HepG2 (cell line): ENCODE results near the gene ARHGAP23. TPM values are rescaled to one million over a fixed set of nuclear protein-coding genes. Genes with fewer than 3 reads are reported as not detected.

Experiments used
- ATAC-seq: fragments of 200-7000 bp; cut with Tn5 transposase; 3 replicates; pipeline ENCODE4 v1.9.1; 2020; ENCODE audit warnings: mild to moderate bottlenecking, moderate library complexity
- BruUV-seq: library from RNA; stranded (reverse); fragments of 400-500 nt; replicated peaks from 2 replicates; lab custom pipeline; 2021; lab: Mats Ljungman, UMichigan
- CTCF ChIA-PET: fragments of 300-600 bp; formaldehyde crosslinking; extraction: SDS; loops from one replicate; lab custom pipeline; 2021; ENCODE audit warnings: low total read pairs, inconsistent platforms, low intra/inter-chr PET ratio; lab: Yijun Ruan, JAX
- POLR2A ChIA-PET: fragments of 350-600 bp; sonication (Branson Sonifier 250); formaldehyde crosslinking; loops from one replicate; lab custom pipeline; 2020; ENCODE audit warnings: antibody characterized with exemption, inconsistent platforms; lab: Yijun Ruan, JAX
- DNase-seq: peaks from one replicate; pipeline ENCODE4 v3.0.0-alpha.2; 2015; ENCODE audit warnings: low spot score
- FAIRE-seq: peaks from 3 replicates; lab custom pipeline; 2011; peaks lifted over from hg19 to GRCh38; lab: Jason Lieb, UNC
- H2AFZ ChIP-seq: one replicate; pipeline ENCODE4 v1.6.1; 2011; ENCODE audit warnings: low read length, inconsistent platforms
- H3K27ac ChIP-seq: fragments of 300-600 bp; 3 replicates; pipeline ENCODE4 v1.8.0; 2011; ENCODE audit warnings: mixed run types, mild to moderate bottlenecking, mixed read lengths, low read length, inconsistent platforms; ENCODE audit not compliant: insufficient read depth; ENCODE audit errors: extremely low read length
- H3K27me3 ChIP-seq, 2 experiments: fragments of 200-600 bp in 1 of 2; 2 replicates in 1 of 2; 3 replicates in 1 of 2; pipeline versions ENCODE4 v1.6.0 to v1.8.0; 2011; ENCODE audit warnings: low read length in 2 of 2, mild to moderate bottlenecking in 2 of 2, moderate library complexity in 2 of 2, inconsistent platforms in 1 of 2; ENCODE audit not compliant: insufficient read depth in 2 of 2, control insufficient read depth in 1 of 2
- H3K36me3 ChIP-seq, 2 experiments: fragments of 200-600 bp in 1 of 2; replicated peaks in 1 of 2; 2 replicates in 1 of 2; 3 replicates in 1 of 2; pipeline versions ENCODE4 v1.5.1 to v1.8.0; 2011; ENCODE audit warnings: low read length in 2 of 2, inconsistent platforms in 1 of 2; ENCODE audit not compliant: insufficient read depth in 2 of 2, control insufficient read depth in 1 of 2
- H3K4me1 ChIP-seq: 2 replicates; pipeline ENCODE4 v1.5.1; 2012; ENCODE audit warnings: low read length, inconsistent platforms; ENCODE audit not compliant: insufficient read depth
- H3K4me2 ChIP-seq: 2 replicates; pipeline ENCODE4 v1.6.0; 2011; ENCODE audit warnings: low read depth, low read length, inconsistent platforms
- H3K4me3 ChIP-seq, 3 experiments: fragments of 200-600 bp in 1 of 3; sonication (generic), shearing (Covaris generic) in 1 of 3; replicated peaks in 1 of 3; 2 replicates each; pipeline ENCODE4 v1.5.1; 2011 to 2016; ENCODE audit warnings: low read length in 3 of 3, inconsistent platforms in 2 of 3, low read depth in 2 of 3, mild to moderate bottlenecking in 2 of 3, control low read depth in 1 of 3, mixed read lengths in 1 of 3; ENCODE audit not compliant: insufficient read depth in 1 of 3
- H3K79me2 ChIP-seq: one replicate; pipeline ENCODE4 v1.6.1; 2011; ENCODE audit warnings: low read length, inconsistent platforms; ENCODE audit not compliant: insufficient read depth
- H3K9ac ChIP-seq: 2 replicates; pipeline ENCODE4 v1.6.0; 2011; ENCODE audit warnings: mild to moderate bottlenecking, low read depth, low read length, inconsistent platforms; ENCODE audit not compliant: insufficient read depth
- H3K9me3 ChIP-seq: 2 replicates; pipeline ENCODE4 v1.5.1; 2012; ENCODE audit warnings: mild to moderate bottlenecking, low read length
- H4K20me1 ChIP-seq: 2 replicates; pipeline ENCODE4 v1.6.0; 2011; ENCODE audit warnings: inconsistent platforms, mild to moderate bottlenecking, low read length, moderate library complexity; ENCODE audit not compliant: insufficient read depth
- DMAP1 ChIP-seq: IDR thresholded peaks from 2 replicates; pipeline ENCODE4 v1.6.1; 2016
- EZH2 ChIP-seq: conservative IDR thresholded peaks from 2 replicates; pipeline ENCODE4 v1.6.1; 2012; ENCODE audit warnings: mild to moderate bottlenecking, low read depth, low read length, moderate library complexity
- FOXM1 ChIP-seq: sonication (generic); formaldehyde crosslinking; IDR thresholded peaks from 2 replicates; pipeline ENCODE4 v1.5.0; 2020; ENCODE audit warnings: missing genetic modification reagents
- HNRNPL ChIP-seq: fragments of 200-400 bp; formaldehyde crosslinking; IDR thresholded peaks from 2 replicates; pipeline ENCODE4 v1.6.1; 2017; ENCODE audit warnings: mild to moderate bottlenecking, low read depth, low read length
- TCF7L2 ChIP-seq: IDR thresholded peaks from 2 replicates; pipeline ENCODE4 v1.6.1; 2011; ENCODE audit warnings: mild to moderate bottlenecking, low read depth, low read length, moderate library complexity
- THYN1 ChIP-seq: sonication (generic); formaldehyde crosslinking; IDR thresholded peaks from 2 replicates; pipeline ENCODE4 v1.8.1; 2023; ENCODE audit warnings: low read depth, mild to moderate bottlenecking, moderate library complexity, missing genetic modification reagents, borderline replicate concordance
- TOE1 ChIP-seq: sonication (generic); formaldehyde crosslinking; IDR thresholded peaks from 2 replicates; pipeline ENCODE4 v1.4.0; 2020; ENCODE audit warnings: mild to moderate bottlenecking, missing genetic modification reagents
- ZNF687 ChIP-seq: sonication (generic); formaldehyde crosslinking; IDR thresholded peaks from 2 replicates; pipeline ENCODE4 v1.5.1; 2020; ENCODE audit warnings: mild to moderate bottlenecking, missing genetic modification reagents, moderate library complexity
- WGBS: methylation state at CpG from one replicate; pipeline ENCODE4 v1.1.6; 2017; ENCODE audit warnings: low lambda C conversion rate; 5-methylcytosine and 5-hydroxymethylcytosine counted together
- in situ Hi-C: cut with HindIII; loops from 2 replicates; pipeline ENCODE4 v1.10.0; 2017; ENCODE audit warnings: low pct_unique_long_range_greater_than_20kb; ENCODE audit not compliant: extremely low pct_ligation_motif_present
- intact Hi-C: fragments of 100-400 bp; cut with micrococcal nuclease; formaldehyde crosslinking; loops from one replicate; pipeline ENCODE4 v1.10.0; 2022; ENCODE audit not compliant: unreplicated experiment
- polyA plus RNA-seq, 8 experiments: library from polyadenylated mRNA; depleted of rRNA in 3 of 8; stranded (reverse) in 7 of 8; unstranded in 1 of 8; fragments of >200 nt; fragmentation: Illumina TruSeq in 4 of 8; extraction: Trizol in 4 of 8; gene quantifications; 2 replicates each; pipeline versions ENCODE4 v1.2.1 to v1.2.3, GENCODE V29; 2011 to 2016; ENCODE audit warnings: low read depth in 4 of 8, missing spikeins in 1 of 8, mixed read lengths in 1 of 8; ENCODE audit not compliant: insufficient read depth in 1 of 8
- total RNA-seq, 5 experiments: library from RNA; depleted of rRNA; stranded (reverse); fragments of >200 nt; fragmentation: Illumina TruSeq; extraction: Trizol; gene quantifications; 2 replicates each; pipeline ENCODE4 v1.2.3, GENCODE V29; 2016; ENCODE audit warnings: low read depth in 1 of 5

The ARHGAP23 gene
- total and polyA plus RNA-seq, 2 of the 13 experiments (the other 11 are each of a cell fraction or from before 2014, with no cell fraction given), result 0.03 TPM; not detected in 1

- TF ChIP-seq THYN1 (CRISPR knock-in tag) (no peak), DMAP1 (no peak), HNRNPL (0 out of 2 replicates have a peak, but pooled peaks have one; percentile 0), EZH2 (0 out of 2 replicates have a peak, but pooled peaks have one; percentile 44), FOXM1 (CRISPR knock-in tag) (no peak), TCF7L2 (no peak), ZNF687 (CRISPR knock-in tag) (peak; percentile 2; the same call in 1 of the 2 replicates), TOE1 (no peak)
- TF ChIP-seq, all 625 proteins: peak for 3
- Histone ChIP-seq H3K27me3 (peaks cover 37 to 94% of the 10 kb centered on the region in 2 experiments), H3K27ac (no peak overlapping the region), H3K4me2 (no peak overlapping the region), H3K9ac (no peak overlapping the region), H3K79me2 (no peaks in the 10 kb centered on the region), H3K4me1 (no peaks in the 10 kb centered on the region), H3K9me3 (no peaks in the 10 kb centered on the region), H4K20me1 (no peaks in the 10 kb centered on the region), H3K4me3 (peak overlapping the region in 1 of 3 experiments; percentile 10; a peak in 1 of 6 replicates), H2AFZ (no peak overlapping the region), H3K36me3 (no peaks in the 10 kb centered on the region)
- DNase-seq (no peak), FAIRE-seq (no peak), ATAC-seq (peak; percentile 3; the same call in 1 of the 3 replicates)
- ChIA-PET CTCF (no interaction called here), POLR2A (no interaction called here)
- in situ Hi-C loops (no loop called here), intact Hi-C loops (no loop called here)
- no TSS peak for BruUV-seq
- WGBS, result 17% methylated on average over 25 of the region's 28 CpGs
Observed at GRCh38 chr17:38464723-38465390, 36.6 kb downstream of the ARHGAP23 start.
